ENCODE measurements around the gene JAKMIP2.

DNA sequence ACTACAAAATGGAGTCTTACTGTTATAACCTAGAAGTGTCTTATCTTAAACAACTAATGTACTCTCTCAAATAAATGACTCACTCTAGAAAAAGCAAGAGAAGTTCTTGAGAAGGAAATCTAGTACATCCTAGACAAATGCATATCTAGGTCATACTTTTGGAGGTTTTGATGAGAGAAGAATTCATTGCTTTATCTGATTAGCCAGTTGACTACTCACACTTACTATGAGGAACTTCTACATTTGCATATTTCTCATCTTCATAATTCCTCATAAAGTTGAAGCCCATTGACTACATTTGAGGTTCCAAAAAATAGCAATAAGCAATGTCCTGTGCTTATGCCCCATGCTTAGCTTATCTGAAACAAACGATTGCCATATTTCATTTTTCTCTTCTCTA is 2.8 kb downstream of the JAKMIP2 start:
- TF ChIP-seq, protein P1, sequence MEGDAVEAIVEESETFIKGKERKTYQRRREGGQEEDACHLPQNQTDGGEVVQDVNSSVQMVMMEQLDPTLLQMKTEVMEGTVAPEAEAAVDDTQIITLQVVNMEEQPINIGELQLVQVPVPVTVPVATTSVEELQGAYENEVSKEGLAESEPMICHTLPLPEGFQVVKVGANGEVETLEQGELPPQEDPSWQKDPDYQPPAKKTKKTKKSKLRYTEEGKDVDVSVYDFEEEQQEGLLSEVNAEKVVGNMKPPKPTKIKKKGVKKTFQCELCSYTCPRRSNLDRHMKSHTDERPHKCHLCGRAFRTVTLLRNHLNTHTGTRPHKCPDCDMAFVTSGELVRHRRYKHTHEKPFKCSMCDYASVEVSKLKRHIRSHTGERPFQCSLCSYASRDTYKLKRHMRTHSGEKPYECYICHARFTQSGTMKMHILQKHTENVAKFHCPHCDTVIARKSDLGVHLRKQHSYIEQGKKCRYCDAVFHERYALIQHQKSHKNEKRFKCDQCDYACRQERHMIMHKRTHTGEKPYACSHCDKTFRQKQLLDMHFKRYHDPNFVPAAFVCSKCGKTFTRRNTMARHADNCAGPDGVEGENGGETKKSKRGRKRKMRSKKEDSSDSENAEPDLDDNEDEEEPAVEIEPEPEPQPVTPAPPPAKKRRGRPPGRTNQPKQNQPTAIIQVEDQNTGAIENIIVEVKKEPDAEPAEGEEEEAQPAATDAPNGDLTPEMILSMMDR (IDR thresholded peaks at IDR 0.05; ENCODE audit: insufficient read depth, low read length), result no peak
- TF ChIP-seq POLR2AphosphoS5 (IDR thresholded peaks at IDR 0.05; ENCODE audit: low read depth), result no peak
- TF ChIP-seq, protein P2, sequence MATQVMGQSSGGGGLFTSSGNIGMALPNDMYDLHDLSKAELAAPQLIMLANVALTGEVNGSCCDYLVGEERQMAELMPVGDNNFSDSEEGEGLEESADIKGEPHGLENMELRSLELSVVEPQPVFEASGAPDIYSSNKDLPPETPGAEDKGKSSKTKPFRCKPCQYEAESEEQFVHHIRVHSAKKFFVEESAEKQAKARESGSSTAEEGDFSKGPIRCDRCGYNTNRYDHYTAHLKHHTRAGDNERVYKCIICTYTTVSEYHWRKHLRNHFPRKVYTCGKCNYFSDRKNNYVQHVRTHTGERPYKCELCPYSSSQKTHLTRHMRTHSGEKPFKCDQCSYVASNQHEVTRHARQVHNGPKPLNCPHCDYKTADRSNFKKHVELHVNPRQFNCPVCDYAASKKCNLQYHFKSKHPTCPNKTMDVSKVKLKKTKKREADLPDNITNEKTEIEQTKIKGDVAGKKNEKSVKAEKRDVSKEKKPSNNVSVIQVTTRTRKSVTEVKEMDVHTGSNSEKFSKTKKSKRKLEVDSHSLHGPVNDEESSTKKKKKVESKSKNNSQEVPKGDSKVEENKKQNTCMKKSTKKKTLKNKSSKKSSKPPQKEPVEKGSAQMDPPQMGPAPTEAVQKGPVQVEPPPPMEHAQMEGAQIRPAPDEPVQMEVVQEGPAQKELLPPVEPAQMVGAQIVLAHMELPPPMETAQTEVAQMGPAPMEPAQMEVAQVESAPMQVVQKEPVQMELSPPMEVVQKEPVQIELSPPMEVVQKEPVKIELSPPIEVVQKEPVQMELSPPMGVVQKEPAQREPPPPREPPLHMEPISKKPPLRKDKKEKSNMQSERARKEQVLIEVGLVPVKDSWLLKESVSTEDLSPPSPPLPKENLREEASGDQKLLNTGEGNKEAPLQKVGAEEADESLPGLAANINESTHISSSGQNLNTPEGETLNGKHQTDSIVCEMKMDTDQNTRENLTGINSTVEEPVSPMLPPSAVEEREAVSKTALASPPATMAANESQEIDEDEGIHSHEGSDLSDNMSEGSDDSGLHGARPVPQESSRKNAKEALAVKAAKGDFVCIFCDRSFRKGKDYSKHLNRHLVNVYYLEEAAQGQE (IDR thresholded peaks at IDR 0.05; ENCODE audit: insufficient replicate concordance, low read depth), result no peak
- TF ChIP-seq SPI1 (IDR thresholded peaks at IDR 0.05; ENCODE audit: borderline replicate concordance, low read depth), result no peak
- no peak for TF ChIP-seq GABPA (IDR thresholded peaks at IDR 0.05; ENCODE audit: low read depth)

All from HL-60 (cell line).